ENCODE data around the gene PPP1R10.

PPP1R10 gene

GRCh38 chr6:30598912-30599624 lies 18.0 kb downstream of the PPP1R10 start:
- no peak for DNase-seq (ENCODE audit: low read depth, low spot score)

GRCh38 chr6:30597315-30598144 lies 19.5 kb downstream of the PPP1R10 start:
- DNase-seq (ENCODE audit: low read depth, low spot score) = peak; percentile 87

GRCh38 chr6:30592287-30592686 lies 24.8 kb downstream of the PPP1R10 start:
- no peak for DNase-seq (ENCODE audit: low read depth, low spot score)

- peak; percentile 31 for DNase-seq (ENCODE audit: low read depth, low spot score)
These were observed 26.0 kb downstream of the PPP1R10 start for GRCh38 chr6:30591008-30591407.

- DNase-seq (ENCODE audit: low read depth, low spot score) = no peak
These were observed 26.5 kb downstream of the PPP1R10 start for GRCh38 chr6:30590509-30590908.

- DNase-seq (ENCODE audit: low read depth, low spot score) = no peak
These were observed 27.2 kb downstream of the PPP1R10 start for GRCh38 chr6:30589754-30590358.

GRCh38 chr6:30583921-30584320 lies 33.1 kb downstream of the PPP1R10 start:
- DNase-seq (ENCODE audit: low read depth, low spot score) = no peak

GRCh38 chr6:30578051-30578450 lies 39.0 kb downstream of the PPP1R10 start:
- DNase-seq (ENCODE audit: low read depth, low spot score) = no peak

- no peak for DNase-seq (ENCODE audit: low read depth, low spot score)
These were observed 43.9 kb downstream of the PPP1R10 start for GRCh38 chr6:30573113-30573512.

GRCh38 chr6:30572148-30572547 lies 44.9 kb downstream of the PPP1R10 start:
- no peak for DNase-seq (ENCODE audit: low read depth, low spot score)

GRCh38 chr6:30571762-30572082 lies 45.3 kb downstream of the PPP1R10 start:
- DNase-seq (ENCODE audit: low read depth, low spot score) = no peak

GRCh38 chr6:30571075-30571761 lies 45.8 kb downstream of the PPP1R10 start, which contains the start of gene ABCF1:
TSS of gene ABCF1 (plus strand) at chr6:30571442. CDS start at chr6:30571488, 46 bp downstream.
- DNase-seq (ENCODE audit: low read depth, low spot score) = peak; percentile 99

- no peak for DNase-seq (ENCODE audit: low read depth, low spot score)
These were observed 46.3 kb downstream of the PPP1R10 start for GRCh38 chr6:30570740-30571074.

GRCh38 chr6:30570263-30570662 lies 46.8 kb downstream of the PPP1R10 start:
- DNase-seq (ENCODE audit: low read depth, low spot score) = no peak

GRCh38 chr6:30568245-30568644 lies 48.8 kb downstream of the PPP1R10 start:
- DNase-seq (ENCODE audit: low read depth, low spot score) = no peak

- DNase-seq (ENCODE audit: low read depth, low spot score) = no peak
These were observed 51.3 kb downstream of the PPP1R10 start for GRCh38 chr6:30565772-30566171.

- no peak for DNase-seq (ENCODE audit: low read depth, low spot score)
These were observed 52.9 kb downstream of the PPP1R10 start for GRCh38 chr6:30564114-30564513.

GRCh38 chr6:30562470-30563425 lies 54.3 kb downstream of the PPP1R10 start:
- no peak for DNase-seq (ENCODE audit: low read depth, low spot score)

- no peak for DNase-seq (ENCODE audit: low read depth, low spot score)
These were observed 56.1 kb downstream of the PPP1R10 start for GRCh38 chr6:30560930-30561329.

- no peak for DNase-seq (ENCODE audit: low read depth, low spot score)
These were observed 59.4 kb downstream of the PPP1R10 start for GRCh38 chr6:30557683-30557981.
